ENCODE data around the gene SLC66A2.

DNA sequence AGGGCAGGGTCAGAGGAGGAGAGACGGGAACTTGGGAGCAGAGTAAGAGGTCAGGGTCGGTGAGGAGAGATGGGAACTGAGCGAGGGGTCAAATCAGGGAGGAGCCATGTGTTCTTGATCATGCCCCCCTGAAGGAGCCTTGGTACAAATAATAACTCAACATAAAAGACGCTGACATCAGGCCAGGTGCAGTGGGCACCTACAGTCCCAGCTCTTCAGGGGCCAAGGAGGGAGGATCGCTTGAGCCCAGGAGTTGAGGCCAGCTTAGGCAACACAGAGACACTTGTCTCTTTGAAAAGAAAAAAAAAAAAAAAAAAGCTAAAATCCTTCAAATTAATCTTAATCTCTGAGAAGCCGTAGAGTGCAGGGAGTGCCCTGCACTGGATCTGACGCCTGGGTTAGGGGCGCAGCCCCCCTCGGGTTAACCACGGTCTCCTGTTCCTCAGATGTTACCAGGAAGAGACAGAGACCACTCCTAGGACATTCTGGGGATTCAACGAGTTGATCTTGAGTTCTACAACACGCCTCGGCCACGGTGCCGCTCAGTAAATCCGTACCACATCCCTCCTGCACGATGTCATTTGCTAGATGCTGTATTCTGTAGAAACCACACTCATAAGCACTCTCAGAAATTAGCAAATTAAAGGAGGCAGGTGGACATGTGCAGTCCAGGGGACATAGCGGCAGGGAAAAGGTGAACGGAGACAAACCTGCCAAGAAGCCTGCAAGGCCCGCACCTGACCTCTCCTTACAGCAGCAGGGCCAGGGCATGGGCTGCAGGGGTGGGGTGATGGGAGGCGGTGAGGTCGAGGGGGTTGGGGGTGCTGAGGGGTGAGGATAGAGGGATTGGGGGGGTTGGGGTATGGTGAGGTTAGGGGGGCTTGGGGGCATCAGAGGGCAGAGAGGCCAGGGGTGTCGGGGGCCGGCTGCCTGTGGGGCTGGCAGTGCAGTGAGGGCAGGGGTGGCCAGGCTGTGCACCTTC lies 29.2 kb downstream of the SLC66A2 start:
- TF ChIP-seq, protein P1, sequence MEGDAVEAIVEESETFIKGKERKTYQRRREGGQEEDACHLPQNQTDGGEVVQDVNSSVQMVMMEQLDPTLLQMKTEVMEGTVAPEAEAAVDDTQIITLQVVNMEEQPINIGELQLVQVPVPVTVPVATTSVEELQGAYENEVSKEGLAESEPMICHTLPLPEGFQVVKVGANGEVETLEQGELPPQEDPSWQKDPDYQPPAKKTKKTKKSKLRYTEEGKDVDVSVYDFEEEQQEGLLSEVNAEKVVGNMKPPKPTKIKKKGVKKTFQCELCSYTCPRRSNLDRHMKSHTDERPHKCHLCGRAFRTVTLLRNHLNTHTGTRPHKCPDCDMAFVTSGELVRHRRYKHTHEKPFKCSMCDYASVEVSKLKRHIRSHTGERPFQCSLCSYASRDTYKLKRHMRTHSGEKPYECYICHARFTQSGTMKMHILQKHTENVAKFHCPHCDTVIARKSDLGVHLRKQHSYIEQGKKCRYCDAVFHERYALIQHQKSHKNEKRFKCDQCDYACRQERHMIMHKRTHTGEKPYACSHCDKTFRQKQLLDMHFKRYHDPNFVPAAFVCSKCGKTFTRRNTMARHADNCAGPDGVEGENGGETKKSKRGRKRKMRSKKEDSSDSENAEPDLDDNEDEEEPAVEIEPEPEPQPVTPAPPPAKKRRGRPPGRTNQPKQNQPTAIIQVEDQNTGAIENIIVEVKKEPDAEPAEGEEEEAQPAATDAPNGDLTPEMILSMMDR (IDR thresholded peaks at IDR 0.05) = no peak
- no peak for TF ChIP-seq POLR2A (IDR thresholded peaks at IDR 0.05)
